ENCODE results near the gene INTS1. TPM values are rescaled to one million over a fixed set of nuclear protein-coding genes. Genes with fewer than 3 reads are reported as not detected.
A peak's percentile ranks its signal among the peaks of the same experiment; 100 is the strongest.

Gene INTS1, protein sequence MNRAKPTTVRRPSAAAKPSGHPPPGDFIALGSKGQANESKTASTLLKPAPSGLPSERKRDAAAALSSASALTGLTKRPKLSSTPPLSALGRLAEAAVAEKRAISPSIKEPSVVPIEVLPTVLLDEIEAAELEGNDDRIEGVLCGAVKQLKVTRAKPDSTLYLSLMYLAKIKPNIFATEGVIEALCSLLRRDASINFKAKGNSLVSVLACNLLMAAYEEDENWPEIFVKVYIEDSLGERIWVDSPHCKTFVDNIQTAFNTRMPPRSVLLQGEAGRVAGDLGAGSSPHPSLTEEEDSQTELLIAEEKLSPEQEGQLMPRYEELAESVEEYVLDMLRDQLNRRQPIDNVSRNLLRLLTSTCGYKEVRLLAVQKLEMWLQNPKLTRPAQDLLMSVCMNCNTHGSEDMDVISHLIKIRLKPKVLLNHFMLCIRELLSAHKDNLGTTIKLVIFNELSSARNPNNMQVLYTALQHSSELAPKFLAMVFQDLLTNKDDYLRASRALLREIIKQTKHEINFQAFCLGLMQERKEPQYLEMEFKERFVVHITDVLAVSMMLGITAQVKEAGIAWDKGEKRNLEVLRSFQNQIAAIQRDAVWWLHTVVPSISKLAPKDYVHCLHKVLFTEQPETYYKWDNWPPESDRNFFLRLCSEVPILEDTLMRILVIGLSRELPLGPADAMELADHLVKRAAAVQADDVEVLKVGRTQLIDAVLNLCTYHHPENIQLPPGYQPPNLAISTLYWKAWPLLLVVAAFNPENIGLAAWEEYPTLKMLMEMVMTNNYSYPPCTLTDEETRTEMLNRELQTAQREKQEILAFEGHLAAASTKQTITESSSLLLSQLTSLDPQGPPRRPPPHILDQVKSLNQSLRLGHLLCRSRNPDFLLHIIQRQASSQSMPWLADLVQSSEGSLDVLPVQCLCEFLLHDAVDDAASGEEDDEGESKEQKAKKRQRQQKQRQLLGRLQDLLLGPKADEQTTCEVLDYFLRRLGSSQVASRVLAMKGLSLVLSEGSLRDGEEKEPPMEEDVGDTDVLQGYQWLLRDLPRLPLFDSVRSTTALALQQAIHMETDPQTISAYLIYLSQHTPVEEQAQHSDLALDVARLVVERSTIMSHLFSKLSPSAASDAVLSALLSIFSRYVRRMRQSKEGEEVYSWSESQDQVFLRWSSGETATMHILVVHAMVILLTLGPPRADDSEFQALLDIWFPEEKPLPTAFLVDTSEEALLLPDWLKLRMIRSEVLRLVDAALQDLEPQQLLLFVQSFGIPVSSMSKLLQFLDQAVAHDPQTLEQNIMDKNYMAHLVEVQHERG (N-terminal part only)
- 89.5 and 94.3 TPM in 2 replicates for total RNA-seq

DNA sequence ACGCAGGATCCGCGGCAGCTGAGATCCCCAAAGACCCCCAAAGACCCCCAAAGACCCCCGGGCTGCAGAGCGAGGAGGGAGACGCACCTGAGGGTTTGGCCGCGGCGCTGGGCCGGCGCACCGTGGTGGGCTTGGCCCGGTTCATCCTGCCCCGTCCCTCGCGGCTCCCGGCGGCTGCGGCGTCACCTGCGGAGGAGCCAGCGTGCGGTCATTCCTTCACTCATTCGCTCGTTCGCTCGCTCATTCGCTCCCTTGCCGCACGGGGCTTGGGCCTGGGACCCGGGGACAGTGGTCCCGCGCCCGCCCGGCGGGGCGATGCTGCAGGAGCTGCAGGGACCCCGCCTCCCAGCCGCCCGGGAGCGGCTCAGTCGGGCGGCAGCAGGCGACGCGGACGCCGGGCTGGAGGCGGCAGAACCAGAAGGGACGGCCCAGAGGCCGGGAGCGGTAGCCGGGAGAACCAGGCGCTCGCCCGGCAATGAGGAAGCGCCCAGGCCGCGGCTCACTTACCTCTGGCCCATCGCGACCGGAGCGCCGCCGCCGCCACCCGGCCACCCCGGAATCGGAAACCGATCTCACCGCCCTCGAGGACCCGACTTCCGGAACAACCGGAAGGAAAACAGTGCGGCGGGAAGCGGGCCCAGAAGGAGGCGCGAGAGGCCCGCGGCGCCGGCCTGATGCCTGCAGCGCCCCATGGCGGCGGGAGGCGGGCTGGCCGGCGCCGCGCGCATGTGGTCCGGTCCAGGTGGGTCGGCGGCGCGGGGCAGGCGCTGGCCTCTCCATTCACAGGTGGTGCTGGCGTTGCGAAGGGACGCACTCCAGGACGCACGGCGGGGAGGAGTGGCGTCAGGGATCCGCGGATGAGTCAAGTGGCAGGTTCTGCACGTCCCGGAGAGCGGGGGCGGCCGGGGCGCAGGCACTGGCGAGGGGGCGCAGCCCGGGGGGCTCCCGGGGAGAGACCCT, at the start of gene INTS1:
Gene INTS1, minus strand, starts transcription at position 574 of the 960 bp plus-strand sequence. Its CDS starts 429 bp downstream, at position 145.
- peaks cover 33% of the 10 kb centered on the region for H3K4me1 Mint-ChIP-seq
- intact Hi-C loops (cut with micrococcal nuclease): loop anchor here (1.0 to 2.0 kb wide), 2 partner anchors 28 to 65 kb away; no protein-coding TSS in a partner anchor

DNA sequence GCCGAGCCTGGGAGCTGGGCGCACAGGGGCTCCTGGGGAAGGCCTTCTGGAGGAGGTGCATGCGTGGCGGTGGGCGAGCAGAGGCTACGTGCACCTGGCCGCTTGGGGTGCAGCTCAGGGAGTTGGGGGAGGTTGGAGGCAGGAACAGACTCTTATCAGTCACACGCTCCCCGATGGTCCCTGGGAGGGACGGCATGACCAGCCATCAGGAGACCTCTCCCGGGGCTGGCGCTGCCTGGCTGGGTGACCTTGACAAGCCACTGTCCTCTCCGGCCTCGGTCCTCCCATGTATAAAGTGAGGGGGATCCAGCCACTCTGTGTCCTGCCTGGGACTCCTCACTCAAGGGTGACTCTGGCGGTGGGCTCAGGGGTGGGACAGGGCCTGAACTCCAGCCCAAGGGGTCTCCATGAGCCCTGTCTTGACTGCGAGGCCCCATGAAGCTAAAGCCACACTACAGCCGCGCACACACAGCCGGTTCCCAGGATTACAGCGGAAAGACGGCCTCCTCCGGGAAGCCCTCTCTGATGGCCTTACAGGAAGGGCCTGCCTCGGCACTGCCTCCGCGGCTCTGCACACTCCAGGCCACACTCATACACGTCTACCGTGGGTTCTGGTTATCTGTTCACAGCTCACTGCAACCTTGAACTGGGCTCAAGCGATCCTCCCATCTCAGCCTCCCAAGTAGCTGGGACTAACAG, 49.5 kb upstream of the INTS1 start:
- Mint-ChIP-seq H3K4me1 (no peaks in the 10 kb centered on the region), H3K36me3 (ENCODE audit: low read depth) (no peaks in the 10 kb centered on the region), H3K27ac (peak overlapping the region; percentile 34), H3K27me3 (no peaks in the 10 kb centered on the region), H3K4me3 (no peak overlapping the region), H3K9me3 (no peaks in the 10 kb centered on the region)
- no peak for DNase-seq
- intact Hi-C loops (cut with micrococcal nuclease): no loop called here

More for the DNA sequence above, at the start of gene INTS1:
- H3K36me3 Mint-ChIP-seq (ENCODE audit: low read depth): peaks cover 25% of the 10 kb centered on the region
- peak within 1 kb of the TSS; percentile 92 for H3K27ac Mint-ChIP-seq
- H3K9me3 Mint-ChIP-seq: no peaks in the 10 kb centered on the region
- H3K27me3 Mint-ChIP-seq: no peaks in the 10 kb centered on the region
- H3K4me3 Mint-ChIP-seq: peak within 1 kb of the TSS; percentile 92
- peak; percentile 98 for DNase-seq

DNA sequence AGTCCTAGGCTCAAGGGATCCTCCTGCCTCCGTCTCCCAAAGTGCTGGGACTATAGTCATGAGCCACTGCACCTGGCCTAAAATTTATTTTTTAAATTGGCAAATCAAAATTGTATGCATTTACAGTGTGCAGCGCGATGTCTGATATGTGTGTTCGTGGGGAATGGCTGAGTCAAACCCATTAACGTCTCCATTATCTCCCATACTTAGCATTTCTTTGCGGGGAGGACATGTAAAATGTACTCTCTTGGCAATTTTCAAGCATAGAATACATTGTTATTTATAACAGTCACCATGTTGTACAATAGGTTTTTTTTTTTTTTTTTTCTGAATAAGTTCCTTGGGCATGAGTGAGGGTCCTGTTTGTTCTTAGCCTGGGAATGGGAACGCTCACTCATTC, 48.0 kb upstream of the INTS1 start:
- DNase-seq: no peak
- Mint-ChIP-seq H3K27ac (no peak overlapping the region), H3K36me3 (ENCODE audit: low read depth) (no peaks in the 10 kb centered on the region), H3K4me3 (no peak overlapping the region), H3K27me3 (no peaks in the 10 kb centered on the region), H3K9me3 (no peaks in the 10 kb centered on the region), H3K4me1 (no peaks in the 10 kb centered on the region)
- intact Hi-C loops (cut with micrococcal nuclease): no loop called here

GRCh38 chr7:1550846-1551155, 46.6 kb upstream of the INTS1 start:
- H3K36me3 Mint-ChIP-seq (ENCODE audit: low read depth): no peaks in the 10 kb centered on the region
- no peaks in the 10 kb centered on the region for H3K9me3 Mint-ChIP-seq
- no peak overlapping the region for H3K27ac Mint-ChIP-seq

DNA sequence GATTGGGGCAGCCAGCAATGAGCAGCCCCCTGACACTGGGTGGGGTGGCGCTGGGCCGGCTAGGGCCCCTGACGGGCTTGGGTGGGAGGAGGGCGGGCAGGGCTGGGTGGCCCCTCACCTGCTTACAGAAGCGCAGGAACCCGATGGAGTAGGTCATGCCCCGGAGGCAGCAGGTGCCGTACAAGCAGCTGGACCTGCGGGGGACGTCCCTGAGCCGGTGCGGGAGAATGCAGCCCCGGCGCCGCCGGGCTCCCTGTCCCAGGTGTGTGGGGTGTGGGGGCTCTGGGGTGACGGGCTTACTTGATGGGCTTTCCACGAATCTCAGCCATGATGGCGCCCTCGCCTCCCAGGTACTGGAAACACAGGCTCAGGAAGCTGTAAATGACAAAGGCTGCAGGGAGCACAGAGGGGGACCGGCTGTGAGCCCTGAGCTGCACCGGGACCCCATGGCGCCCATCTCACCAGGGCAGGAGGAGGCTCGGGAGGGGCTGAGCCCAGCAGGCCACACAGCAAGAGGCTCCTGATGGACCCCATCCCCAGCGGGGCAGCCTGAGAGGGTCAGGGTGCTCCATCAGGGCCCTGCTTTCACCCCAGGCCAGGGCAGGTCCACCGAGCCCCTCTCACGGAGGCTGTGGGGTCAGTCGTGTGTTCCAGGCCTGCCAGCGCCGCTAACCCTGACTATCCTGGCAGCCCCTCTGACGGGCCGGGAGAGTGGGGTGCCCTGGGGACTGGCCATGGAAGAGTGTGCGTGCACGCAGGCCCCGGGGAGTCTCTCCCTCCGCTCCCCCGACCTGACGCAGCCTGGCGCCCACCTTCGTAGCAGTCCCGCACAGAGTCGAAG, 46.0 kb upstream of the INTS1 start:
- no peaks in the 10 kb centered on the region for H3K36me3 Mint-ChIP-seq (ENCODE audit: low read depth)
- no peak for DNase-seq

More at GRCh38 chr7:1550846-1551155, 46.6 kb upstream of the INTS1 start:
- Mint-ChIP-seq H3K4me3 (no peak overlapping the region), H3K27me3 (no peaks in the 10 kb centered on the region), H3K4me1 (no peaks in the 10 kb centered on the region)
- intact Hi-C loops (cut with micrococcal nuclease): no loop called here
- no peak for DNase-seq

DNA sequence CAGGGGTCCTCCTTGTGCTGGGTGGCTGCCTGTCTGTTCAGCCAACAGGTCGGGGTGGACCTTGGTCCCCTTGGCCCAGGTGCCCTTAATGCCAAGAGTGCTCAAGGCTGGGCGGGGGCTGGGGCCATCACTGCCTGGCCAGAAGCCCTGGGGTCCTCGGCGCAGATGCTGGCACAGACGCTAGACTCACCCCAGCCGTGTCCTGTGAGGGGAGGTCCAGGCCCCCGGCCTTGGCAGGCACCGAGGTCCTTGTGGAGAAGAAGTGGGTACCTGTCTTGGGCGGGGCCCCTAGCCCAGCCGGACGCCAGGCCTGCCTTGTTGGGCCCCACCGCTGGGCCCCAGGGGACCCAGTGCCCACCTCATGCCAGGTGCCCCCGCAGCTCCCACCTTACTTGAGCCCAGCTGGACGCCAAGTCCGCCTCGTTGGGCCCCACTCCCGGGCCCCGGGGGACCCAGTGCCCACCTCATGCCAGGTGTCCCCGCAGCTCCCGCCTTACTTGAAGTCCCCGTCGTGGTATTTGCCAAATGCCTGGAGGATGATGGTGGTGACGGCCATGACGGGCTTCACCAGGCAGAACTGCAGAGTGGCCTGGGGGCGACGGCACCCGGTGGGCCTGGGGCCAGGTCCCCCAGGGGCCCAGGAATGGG, 45.3 kb upstream of the INTS1 start:
- no peaks in the 10 kb centered on the region for H3K36me3 Mint-ChIP-seq (ENCODE audit: low read depth)
- intact Hi-C loops (cut with micrococcal nuclease): no loop called here
- no peaks in the 10 kb centered on the region for H3K27me3 Mint-ChIP-seq
- H3K4me1 Mint-ChIP-seq: no peaks in the 10 kb centered on the region
- DNase-seq: no peak
- no peak overlapping the region for H3K4me3 Mint-ChIP-seq
- H3K9me3 Mint-ChIP-seq: no peaks in the 10 kb centered on the region
- H3K27ac Mint-ChIP-seq: no peak overlapping the region

More for the DNA sequence above, 46.0 kb upstream of the INTS1 start:
- H3K4me1 Mint-ChIP-seq: no peaks in the 10 kb centered on the region
- no peak overlapping the region for H3K4me3 Mint-ChIP-seq
- intact Hi-C loops (cut with micrococcal nuclease): no loop called here
- no peaks in the 10 kb centered on the region for H3K9me3 Mint-ChIP-seq
- no peaks in the 10 kb centered on the region for H3K27me3 Mint-ChIP-seq
- no peak overlapping the region for H3K27ac Mint-ChIP-seq

- Mint-ChIP-seq H3K27ac (no peak overlapping the region), H3K9me3 (no peaks in the 10 kb centered on the region), H3K36me3 (ENCODE audit: low read depth) (no peaks in the 10 kb centered on the region), H3K4me1 (no peaks in the 10 kb centered on the region), H3K4me3 (no peak overlapping the region), H3K27me3 (no peaks in the 10 kb centered on the region)
- intact Hi-C loops (cut with micrococcal nuclease): no loop called here
- no peak for DNase-seq
These were observed 44.8 kb upstream of the INTS1 start for GRCh38 chr7:1548944-1549343.

GRCh38 chr7:1548438-1548831, 44.2 kb upstream of the INTS1 start:
- Mint-ChIP-seq H3K9me3 (no peaks in the 10 kb centered on the region), H3K27ac (no peak overlapping the region), H3K27me3 (no peaks in the 10 kb centered on the region), H3K4me1 (no peaks in the 10 kb centered on the region), H3K36me3 (ENCODE audit: low read depth) (peaks cover 2% of the 10 kb centered on the region), H3K4me3 (no peak overlapping the region)
- DNase-seq: no peak
- intact Hi-C loops (cut with micrococcal nuclease): no loop called here

GRCh38 chr7:1547777-1548437, 43.7 kb upstream of the INTS1 start:
- no peak for DNase-seq
- Mint-ChIP-seq H3K9me3 (no peaks in the 10 kb centered on the region), H3K4me1 (no peaks in the 10 kb centered on the region), H3K4me3 (no peak overlapping the region), H3K27me3 (no peaks in the 10 kb centered on the region), H3K27ac (no peak overlapping the region), H3K36me3 (ENCODE audit: low read depth) (peaks cover 2% of the 10 kb centered on the region)
- intact Hi-C loops (cut with micrococcal nuclease): no loop called here

DNA sequence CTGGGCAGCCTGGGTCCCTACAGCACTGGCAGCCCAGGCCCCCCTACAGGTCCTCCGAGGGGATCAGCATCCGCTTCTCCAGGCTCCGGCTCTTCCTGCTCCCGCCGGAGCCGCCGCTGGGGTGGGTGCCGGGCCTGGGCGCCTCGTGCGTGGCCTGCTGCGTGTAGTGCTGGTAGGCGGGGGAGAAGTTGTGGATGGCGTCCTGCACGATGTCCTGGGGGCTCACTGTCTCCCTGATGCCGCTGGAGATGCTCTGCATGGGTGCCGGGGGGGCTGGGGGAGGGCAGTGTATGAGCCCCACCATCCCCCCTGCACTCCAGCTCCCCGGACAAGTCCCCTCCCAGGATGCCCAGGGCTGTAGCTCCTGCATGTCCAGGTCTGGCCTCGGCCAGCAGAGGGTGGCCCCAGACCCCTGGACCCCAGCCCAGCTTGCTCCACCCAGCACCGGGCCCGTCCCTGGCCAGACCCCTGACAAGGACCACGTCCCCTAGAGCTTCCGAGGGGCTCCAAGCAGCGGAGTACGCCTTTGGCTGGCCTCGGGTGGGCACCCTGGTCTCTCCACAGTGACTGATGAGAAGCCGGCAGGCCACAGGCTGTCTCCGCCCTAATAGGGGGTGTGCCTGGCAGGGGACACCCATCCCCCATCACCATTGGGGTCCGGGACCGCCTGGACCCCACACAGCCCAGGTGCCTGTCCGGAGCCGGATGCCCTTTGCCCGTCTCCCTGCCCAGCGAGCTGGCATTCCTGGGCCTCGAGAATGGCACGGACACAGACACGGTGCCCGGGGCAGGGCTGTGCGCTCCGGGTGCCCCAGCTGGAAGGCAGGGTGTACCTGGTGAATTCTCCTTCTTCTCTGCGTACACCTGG, 43.0 kb upstream of the INTS1 start:
- H3K4me3 Mint-ChIP-seq: no peak overlapping the region
- no peaks in the 10 kb centered on the region for H3K9me3 Mint-ChIP-seq
- no peak overlapping the region for H3K27ac Mint-ChIP-seq
- no peak for DNase-seq
- intact Hi-C loops (cut with micrococcal nuclease): no loop called here
- H3K27me3 Mint-ChIP-seq: no peaks in the 10 kb centered on the region
- H3K4me1 Mint-ChIP-seq: no peaks in the 10 kb centered on the region
- H3K36me3 Mint-ChIP-seq (ENCODE audit: low read depth): peaks cover 2% of the 10 kb centered on the region

Data from activated CD4-positive, alpha-beta T cell treated with anti-CD3 and anti-CD28 coated beads, Interleukin-2, amount 10 ng/mL, durations not matched to agents 24 days and 14 days (primary cell).